Stimulated activated CD8-positive, alpha-beta memory T cell treated with anti-CD3 and anti-CD28 coated beads, Interleukin-7, amount 100 ng/mL, for 1 hour (primary cell): ENCODE results near the gene TOX2.

ENCODE experiments used
- DNase-seq, 2 donors: peaks; one replicate each; pipeline ENCODE4 v3.0.0-alpha.2; 2020; ENCODE audit warnings: low read depth in 2 of 2

Gene TOX2

GRCh38 chr20:43916073-43916880, 1.6 kb downstream of the TOX2 start:
- DNase-seq: no peak

- no peak for DNase-seq
These were observed 2.3 kb downstream of the TOX2 start for GRCh38 chr20:43916881-43917371.

- no peak for DNase-seq
These were observed 2.7 kb downstream of the TOX2 start for GRCh38 chr20:43917380-43917779.

GRCh38 chr20:43919686-43920403, 5.2 kb downstream of the TOX2 start:
- DNase-seq: no peak

- DNase-seq: no peak
These were observed 6.1 kb downstream of the TOX2 start for GRCh38 chr20:43920797-43921196.

GRCh38 chr20:43921227-43921780, 6.7 kb downstream of the TOX2 start:
- DNase-seq: no peak

- no peak for DNase-seq
These were observed 8.0 kb downstream of the TOX2 start for GRCh38 chr20:43922614-43923013.

GRCh38 chr20:43923322-43923721, 8.7 kb downstream of the TOX2 start:
- DNase-seq: no peak

- no peak for DNase-seq
These were observed 9.3 kb downstream of the TOX2 start for GRCh38 chr20:43923917-43924316.

- no peak for DNase-seq
These were observed 10.6 kb downstream of the TOX2 start for GRCh38 chr20:43925215-43925614.

- no peak for DNase-seq
These were observed 11.1 kb downstream of the TOX2 start for GRCh38 chr20:43925801-43926200.

- no peak for DNase-seq
These were observed 11.8 kb downstream of the TOX2 start for GRCh38 chr20:43926287-43927050.

GRCh38 chr20:43931976-43932375, 17.3 kb downstream of the TOX2 start:
- DNase-seq: no peak

- no peak for DNase-seq
These were observed 20.2 kb downstream of the TOX2 start for GRCh38 chr20:43934833-43935232.

GRCh38 chr20:43936104-43936770, 21.6 kb downstream of the TOX2 start:
- DNase-seq: no peak

- DNase-seq: no peak
These were observed 22.2 kb downstream of the TOX2 start for GRCh38 chr20:43936805-43937204.

- DNase-seq: no peak
These were observed 22.9 kb downstream of the TOX2 start for GRCh38 chr20:43937591-43937990.

GRCh38 chr20:43938017-43938655, 23.5 kb downstream of the TOX2 start:
- DNase-seq: no peak

- DNase-seq: no peak
These were observed 24.5 kb downstream of the TOX2 start for GRCh38 chr20:43938932-43939761.

- no peak for DNase-seq
These were observed 25.1 kb downstream of the TOX2 start for GRCh38 chr20:43939762-43940121.
